Endothelial cell of umbilical vein (primary cell): ENCODE measurements around the gene RAX. TPM values are rescaled to one million over a fixed set of nuclear protein-coding genes. Genes with fewer than 3 reads are reported as not detected.

Experiments
- BruUV-seq: library from RNA; stranded (reverse); fragments of 400-500 nt; replicated peaks from 2 replicates; lab custom pipeline; 2021; lab: Mats Ljungman, UMichigan
- CTCF ChIA-PET: fragments of 300-600, 350-600 bp; sonication (Branson Sonifier 250); formaldehyde crosslinking; loops from one replicate; lab custom pipeline; 2021; ENCODE audit warnings: antibody characterized with exemption, inconsistent platforms; lab: Charles Lee
- POLR2A ChIA-PET: fragments of 300-600, 350-600 bp; sonication (Branson Sonifier 250); formaldehyde crosslinking; loops from one replicate; lab custom pipeline; 2021; ENCODE audit warnings: antibody characterized with exemption, inconsistent platforms; lab: Charles Lee
- DNase-seq: peaks from one replicate; pipeline ENCODE4 v3.0.0-alpha.2; 2011; ENCODE audit warnings: low read depth, low spot score
- FAIRE-seq: peaks from 2 replicates; lab custom pipeline; 2011; peaks lifted over from hg19 to GRCh38; lab: Jason Lieb, UNC
- H2AFZ ChIP-seq: 2 replicates; pipeline ENCODE4 v1.6.0; 2012; ENCODE audit warnings: low read depth, low read length, control low read depth, inconsistent platforms
- H3K27ac ChIP-seq: 2 replicates; pipeline ENCODE4 v1.5.1; 2011; ENCODE audit warnings: low read depth, mild to moderate bottlenecking, control low read depth, low read length, moderate library complexity; ENCODE audit not compliant: insufficient read depth
- H3K27me3 ChIP-seq, 2 experiments: 2 replicates each; pipeline versions ENCODE4 v1.6.0 to v1.6.1; 2011; ENCODE audit warnings: low read length in 2 of 2, mixed read lengths in 1 of 2; ENCODE audit not compliant: control insufficient read depth in 2 of 2, insufficient read depth in 2 of 2
- H3K36me3 ChIP-seq, 2 experiments: 2 replicates in 1 of 2; 3 replicates in 1 of 2; pipeline ENCODE4 v1.5.1; 2011; ENCODE audit warnings: low read length in 2 of 2, mild to moderate bottlenecking in 1 of 2, moderate library complexity in 1 of 2; ENCODE audit not compliant: control insufficient read depth in 2 of 2, insufficient read depth in 2 of 2; ENCODE audit errors: extremely low read depth in 1 of 2
- H3K4me1 ChIP-seq: 3 replicates; pipeline ENCODE4 v1.5.1; 2011; ENCODE audit warnings: mild to moderate bottlenecking, low read length; ENCODE audit not compliant: control insufficient read depth, insufficient read depth; ENCODE audit errors: extremely low read depth
- H3K4me2 ChIP-seq: 2 replicates; pipeline ENCODE4 v1.6.1; 2011; ENCODE audit warnings: low read length, control low read depth, mixed read lengths; ENCODE audit not compliant: insufficient read depth
- H3K4me3 ChIP-seq, 3 experiments: fragments of 200-600 bp in 1 of 3; sonication (generic), shearing (Covaris generic) in 1 of 3; replicated peaks in 1 of 3; 2 replicates each; pipeline ENCODE4 v1.5.1; 2011 to 2016; ENCODE audit warnings: control low read depth in 3 of 3, low read length in 3 of 3, mild to moderate bottlenecking in 2 of 3, inconsistent platforms in 1 of 3, low read depth in 1 of 3, moderate library complexity in 1 of 3; ENCODE audit not compliant: insufficient read depth in 1 of 3
- H3K79me2 ChIP-seq: 2 replicates; pipeline ENCODE4 v1.6.0; 2012; ENCODE audit warnings: low read length, inconsistent platforms; ENCODE audit not compliant: control insufficient read depth, insufficient read depth
- H3K9ac ChIP-seq: replicated peaks from 2 replicates; pipeline ENCODE3; 2011; ENCODE audit warnings: low read length, control low read depth; ENCODE audit not compliant: insufficient read depth; ENCODE audit errors: extremely low read depth
- H3K9me1 ChIP-seq: replicated peaks from 3 replicates; pipeline ENCODE4 v1.6.0; 2011; ENCODE audit warnings: mild to moderate bottlenecking, low read length; ENCODE audit not compliant: control insufficient read depth, insufficient read depth; ENCODE audit errors: extremely low read depth
- H3K9me3 ChIP-seq: replicated peaks from 2 replicates; pipeline ENCODE4 v1.5.1; 2012; ENCODE audit warnings: low read length, inconsistent platforms; ENCODE audit not compliant: control insufficient read depth, insufficient read depth
- H4K20me1 ChIP-seq: replicated peaks from 2 replicates; pipeline ENCODE3; 2011; ENCODE audit warnings: mild to moderate bottlenecking, low read length; ENCODE audit not compliant: control insufficient read depth, insufficient read depth; ENCODE audit errors: extremely low read depth
- EZH2 ChIP-seq: IDR thresholded peaks from 2 replicates; pipeline ENCODE4 v1.6.1; 2012; ENCODE audit warnings: borderline replicate concordance, low read depth, mild to moderate bottlenecking, moderate library complexity, low read length, inconsistent platforms; ENCODE audit not compliant: severe bottlenecking
- FOS ChIP-seq: IDR thresholded peaks from 2 replicates; pipeline ENCODE4 v1.6.1; 2011; ENCODE audit warnings: mild to moderate bottlenecking, low read length, moderate library complexity, borderline replicate concordance; ENCODE audit not compliant: insufficient read depth
- GATA2 ChIP-seq: IDR thresholded peaks from 2 replicates; pipeline ENCODE4 v1.7.0; 2011; ENCODE audit warnings: low read depth, mild to moderate bottlenecking, moderate library complexity, mixed read lengths, low read length; ENCODE audit not compliant: insufficient read length, insufficient read depth
- JUN ChIP-seq: IDR thresholded peaks from 2 replicates; pipeline ENCODE4 v1.6.1; 2011; ENCODE audit warnings: borderline replicate concordance, low read depth; ENCODE audit not compliant: insufficient read length, insufficient read depth
- MYC ChIP-seq: IDR thresholded peaks from one replicate; pipeline ENCODE4 v1.6.1; 2011; ENCODE audit warnings: mild to moderate bottlenecking, low read depth, low read length
- POLR2A ChIP-seq: IDR thresholded peaks from 2 replicates; pipeline ENCODE4 v1.6.1; 2012; ENCODE audit warnings: low read depth, mild to moderate bottlenecking, control low read depth, low read length
- POLR2AphosphoS5 ChIP-seq: IDR thresholded peaks from 2 replicates; pipeline ENCODE4 v1.6.1; 2012; ENCODE audit warnings: low read depth, mild to moderate bottlenecking, control low read depth, low read length, moderate library complexity; ENCODE audit not compliant: insufficient read depth
- dilution Hi-C: fragments of 300-500 bp; cut with MboI; formaldehyde crosslinking; loops from one replicate; pipeline ENCODE4 v1.15.0; 2019; ENCODE audit warnings: low sequenced_read_pairs; ENCODE audit not compliant: extremely low pct_ligation_motif_present
- intact Hi-C: fragments of 100-400 bp; cut with micrococcal nuclease; formaldehyde crosslinking; loops from one replicate; pipeline ENCODE4 v1.10.0; 2022
- polyA plus RNA-seq, 4 experiments: library from polyadenylated mRNA; depleted of rRNA in 3 of 4; stranded (reverse) in 3 of 4; unstranded in 1 of 4; fragments of >200 nt; gene quantifications; 2 replicates each; pipeline versions ENCODE4 v1.2.1 to v1.2.3, GENCODE V29; 2011 to 2012; ENCODE audit warnings: missing spikeins in 1 of 4
- total RNA-seq: library from RNA; stranded (reverse); gene quantifications from 2 replicates; pipeline ENCODE4 v1.2.3, GENCODE V29; 2021
- TF ChIP-seq, protein P1 (sequence below): IDR thresholded peaks from 2 replicates; pipeline ENCODE4 v1.6.1; 2011; ENCODE audit not compliant: insufficient read depth, insufficient read length
- TF ChIP-seq, protein P2 (sequence below), 2 donors: IDR thresholded peaks; 1 replicate in 1 of 2; 2 replicates in 1 of 2; pipeline ENCODE4 v1.5.1; 2011; ENCODE audit warnings: low read length in 2 of 2, mild to moderate bottlenecking in 2 of 2, moderate library complexity in 2 of 2, control low read depth in 1 of 2, inconsistent platforms in 1 of 2, low read depth in 1 of 2; ENCODE audit not compliant: insufficient read depth in 1 of 2; ENCODE audit errors: extremely low read depth in 1 of 2

The RAX gene
- total and polyA plus RNA-seq, 2 donors (not counting 3 experiments of a cell fraction or from before 2014, with no cell fraction given) = not detected

DNA sequence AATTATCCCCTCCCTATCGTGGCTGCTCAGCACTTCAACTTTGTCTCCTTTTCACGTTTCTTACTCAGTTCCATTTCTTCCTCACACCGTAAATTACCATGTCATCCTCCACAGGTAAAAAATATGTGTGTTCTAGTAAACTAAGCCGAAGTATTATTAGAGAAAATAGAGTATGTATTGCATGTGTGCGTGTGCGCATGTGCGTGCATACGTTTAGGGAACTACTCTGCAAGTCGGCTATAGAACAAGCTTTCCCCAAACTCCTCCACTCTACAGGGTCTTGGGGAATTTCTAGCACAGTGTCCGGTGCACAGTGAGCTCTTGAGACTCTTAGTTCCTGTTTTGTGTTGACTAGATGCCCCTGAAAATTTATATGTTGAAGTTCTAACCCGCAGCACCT, 9.1 kb upstream of the RAX start:
- dilution Hi-C loops (no loop called here), intact Hi-C loops (no loop called here)
- Histone ChIP-seq H3K4me1 (no peaks in the 10 kb centered on the region), H3K79me2 (no peaks in the 10 kb centered on the region), H3K4me2 (no peak overlapping the region), H2AFZ (no peak overlapping the region), H3K27ac (no peak overlapping the region), H4K20me1 (no peaks in the 10 kb centered on the region), H3K4me3 (no peak overlapping the region), H3K9me3 (no peaks in the 10 kb centered on the region), H3K9me1 (no peaks in the 10 kb centered on the region), H3K9ac (no peak overlapping the region), H3K36me3 (no peaks in the 10 kb centered on the region), H3K27me3 (peaks cover 13 to 17% of the 10 kb centered on the region in 2 experiments)
- FAIRE-seq = no peak
- DNase-seq = no peak
- no TSS peak for BruUV-seq
- ChIA-PET CTCF (interaction anchor here (1.4 kb wide), 1 partner anchor 120 kb away, joined by 4 read pairs; no protein-coding TSS in a partner anchor), POLR2A (no interaction called here)
- TF ChIP-seq FOS (no peak), MYC (no peak), JUN (no peak), POLR2A (no peak)
- TF ChIP-seq, protein P1, sequence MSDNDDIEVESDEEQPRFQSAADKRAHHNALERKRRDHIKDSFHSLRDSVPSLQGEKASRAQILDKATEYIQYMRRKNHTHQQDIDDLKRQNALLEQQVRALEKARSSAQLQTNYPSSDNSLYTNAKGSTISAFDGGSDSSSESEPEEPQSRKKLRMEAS = no peak

DNA sequence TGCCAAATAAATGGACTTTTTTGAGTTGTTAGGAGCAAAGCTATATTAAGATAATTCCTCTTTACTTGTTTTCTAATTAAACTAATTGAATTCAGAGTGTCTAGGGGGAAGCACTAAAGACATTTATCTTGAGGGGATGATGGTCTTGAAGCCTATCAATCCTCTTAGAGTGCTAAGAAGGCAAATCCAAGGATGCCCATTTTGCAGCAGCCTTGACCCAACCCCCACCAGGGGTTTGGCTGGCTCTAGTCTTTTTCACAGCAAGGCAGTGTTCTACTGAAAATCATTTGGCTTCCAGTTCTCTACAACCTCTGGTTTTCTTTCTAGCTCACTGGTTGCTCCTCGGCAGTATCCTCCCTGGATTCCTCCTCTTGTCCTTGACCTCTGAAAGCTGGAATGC, 6.5 kb upstream of the RAX start:
- Histone ChIP-seq H3K4me3 (no peak overlapping the region), H3K9me1 (no peaks in the 10 kb centered on the region), H3K9me3 (no peaks in the 10 kb centered on the region), H3K79me2 (no peaks in the 10 kb centered on the region), H3K4me1 (no peaks in the 10 kb centered on the region), H3K36me3 (no peaks in the 10 kb centered on the region), H3K9ac (no peak overlapping the region), H2AFZ (no peak overlapping the region), H3K27me3 (peaks cover 28 to 38% of the 10 kb centered on the region in 2 experiments), H3K27ac (no peak overlapping the region), H3K4me2 (no peak overlapping the region), H4K20me1 (no peaks in the 10 kb centered on the region)
- no TSS peak for BruUV-seq
- ChIA-PET POLR2A (no interaction called here), CTCF (no interaction called here)
- DNase-seq (no peak), FAIRE-seq (no peak)
- dilution Hi-C loops (no loop called here), intact Hi-C loops (no loop called here)
- TF ChIP-seq, protein P1 = no peak
- no peak for TF ChIP-seq GATA2
- TF ChIP-seq POLR2AphosphoS5 = no peak
- no peak for TF ChIP-seq FOS
- no peak for TF ChIP-seq POLR2A
- no peak for TF ChIP-seq JUN
- TF ChIP-seq EZH2 = no peak
- no peak for TF ChIP-seq MYC
- TF ChIP-seq, protein P2, sequence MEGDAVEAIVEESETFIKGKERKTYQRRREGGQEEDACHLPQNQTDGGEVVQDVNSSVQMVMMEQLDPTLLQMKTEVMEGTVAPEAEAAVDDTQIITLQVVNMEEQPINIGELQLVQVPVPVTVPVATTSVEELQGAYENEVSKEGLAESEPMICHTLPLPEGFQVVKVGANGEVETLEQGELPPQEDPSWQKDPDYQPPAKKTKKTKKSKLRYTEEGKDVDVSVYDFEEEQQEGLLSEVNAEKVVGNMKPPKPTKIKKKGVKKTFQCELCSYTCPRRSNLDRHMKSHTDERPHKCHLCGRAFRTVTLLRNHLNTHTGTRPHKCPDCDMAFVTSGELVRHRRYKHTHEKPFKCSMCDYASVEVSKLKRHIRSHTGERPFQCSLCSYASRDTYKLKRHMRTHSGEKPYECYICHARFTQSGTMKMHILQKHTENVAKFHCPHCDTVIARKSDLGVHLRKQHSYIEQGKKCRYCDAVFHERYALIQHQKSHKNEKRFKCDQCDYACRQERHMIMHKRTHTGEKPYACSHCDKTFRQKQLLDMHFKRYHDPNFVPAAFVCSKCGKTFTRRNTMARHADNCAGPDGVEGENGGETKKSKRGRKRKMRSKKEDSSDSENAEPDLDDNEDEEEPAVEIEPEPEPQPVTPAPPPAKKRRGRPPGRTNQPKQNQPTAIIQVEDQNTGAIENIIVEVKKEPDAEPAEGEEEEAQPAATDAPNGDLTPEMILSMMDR (IDR thresholded peaks at IDR 0.05; ENCODE audit: extremely low read depth in 1 of 2, insufficient read depth in 1 of 2, low read depth in 1 of 2, low read length in 2 of 2) = no peak
